Measurements from ENCODE around the gene XRCC6.

DNA sequence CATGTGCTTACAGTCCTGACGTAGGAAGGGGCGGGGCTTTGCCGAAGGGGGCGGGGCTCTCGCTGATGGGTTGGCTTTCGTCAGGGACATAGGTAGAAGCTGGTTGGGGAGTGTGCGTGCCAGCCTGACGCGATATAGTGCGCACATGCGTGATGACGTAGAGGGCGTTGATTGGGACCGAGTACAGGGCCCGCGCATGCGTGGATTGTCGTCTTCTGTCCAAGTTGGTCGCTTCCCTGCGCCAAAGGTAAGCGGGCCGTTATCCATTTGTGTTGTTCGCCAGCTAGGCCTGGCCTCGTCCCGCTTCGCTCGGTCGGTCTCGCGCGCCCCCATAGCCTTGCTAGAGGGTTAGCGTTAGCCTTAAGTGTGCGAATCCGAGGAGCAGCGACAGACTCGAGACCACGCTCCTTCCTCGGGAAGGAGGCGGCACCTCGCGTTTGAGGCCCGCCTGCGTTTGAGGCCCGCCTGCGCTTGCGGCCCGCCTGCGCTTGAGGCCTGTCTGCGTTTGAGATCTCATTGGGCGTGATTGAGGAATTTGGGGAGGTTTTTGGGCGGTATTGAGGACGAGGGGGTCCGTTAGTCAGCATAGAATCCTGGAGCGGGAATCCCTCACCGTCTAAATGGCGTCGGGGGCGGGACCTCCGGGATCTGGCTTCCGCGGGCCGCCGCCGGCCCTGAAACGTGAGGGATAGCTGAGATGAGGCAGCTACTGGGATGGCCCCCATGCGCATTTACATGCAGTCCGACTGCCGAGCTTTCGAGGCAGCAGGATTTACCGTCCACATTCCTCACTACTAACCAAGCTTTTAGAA lies at the start of gene XRCC6:
- TF ChIP-seq, protein P1, sequence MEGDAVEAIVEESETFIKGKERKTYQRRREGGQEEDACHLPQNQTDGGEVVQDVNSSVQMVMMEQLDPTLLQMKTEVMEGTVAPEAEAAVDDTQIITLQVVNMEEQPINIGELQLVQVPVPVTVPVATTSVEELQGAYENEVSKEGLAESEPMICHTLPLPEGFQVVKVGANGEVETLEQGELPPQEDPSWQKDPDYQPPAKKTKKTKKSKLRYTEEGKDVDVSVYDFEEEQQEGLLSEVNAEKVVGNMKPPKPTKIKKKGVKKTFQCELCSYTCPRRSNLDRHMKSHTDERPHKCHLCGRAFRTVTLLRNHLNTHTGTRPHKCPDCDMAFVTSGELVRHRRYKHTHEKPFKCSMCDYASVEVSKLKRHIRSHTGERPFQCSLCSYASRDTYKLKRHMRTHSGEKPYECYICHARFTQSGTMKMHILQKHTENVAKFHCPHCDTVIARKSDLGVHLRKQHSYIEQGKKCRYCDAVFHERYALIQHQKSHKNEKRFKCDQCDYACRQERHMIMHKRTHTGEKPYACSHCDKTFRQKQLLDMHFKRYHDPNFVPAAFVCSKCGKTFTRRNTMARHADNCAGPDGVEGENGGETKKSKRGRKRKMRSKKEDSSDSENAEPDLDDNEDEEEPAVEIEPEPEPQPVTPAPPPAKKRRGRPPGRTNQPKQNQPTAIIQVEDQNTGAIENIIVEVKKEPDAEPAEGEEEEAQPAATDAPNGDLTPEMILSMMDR (IDR thresholded peaks at IDR 0.05): no peak
- no peak for TF ChIP-seq ZFX (IDR thresholded peaks at IDR 0.05; ENCODE audit: borderline replicate concordance)

Measured in 22Rv1 (cell line).